DMS79 treated with DMSO at 0.1 percent for 48 hours (cell line): ENCODE data around the gene DDX41.
A peak's percentile ranks its signal among the peaks of the same experiment; 100 is the strongest.
"Not testable (repeated sequence)": the region's sequence is repeated elsewhere in the genome, so short reads cannot be mapped to it uniquely, and the experiment has no call there.

Experiments
- DNase-seq: peaks from one replicate; lab custom pipeline; 2025; lab: John Stamatoyannopoulos, UW

DDX41 gene

DNA sequence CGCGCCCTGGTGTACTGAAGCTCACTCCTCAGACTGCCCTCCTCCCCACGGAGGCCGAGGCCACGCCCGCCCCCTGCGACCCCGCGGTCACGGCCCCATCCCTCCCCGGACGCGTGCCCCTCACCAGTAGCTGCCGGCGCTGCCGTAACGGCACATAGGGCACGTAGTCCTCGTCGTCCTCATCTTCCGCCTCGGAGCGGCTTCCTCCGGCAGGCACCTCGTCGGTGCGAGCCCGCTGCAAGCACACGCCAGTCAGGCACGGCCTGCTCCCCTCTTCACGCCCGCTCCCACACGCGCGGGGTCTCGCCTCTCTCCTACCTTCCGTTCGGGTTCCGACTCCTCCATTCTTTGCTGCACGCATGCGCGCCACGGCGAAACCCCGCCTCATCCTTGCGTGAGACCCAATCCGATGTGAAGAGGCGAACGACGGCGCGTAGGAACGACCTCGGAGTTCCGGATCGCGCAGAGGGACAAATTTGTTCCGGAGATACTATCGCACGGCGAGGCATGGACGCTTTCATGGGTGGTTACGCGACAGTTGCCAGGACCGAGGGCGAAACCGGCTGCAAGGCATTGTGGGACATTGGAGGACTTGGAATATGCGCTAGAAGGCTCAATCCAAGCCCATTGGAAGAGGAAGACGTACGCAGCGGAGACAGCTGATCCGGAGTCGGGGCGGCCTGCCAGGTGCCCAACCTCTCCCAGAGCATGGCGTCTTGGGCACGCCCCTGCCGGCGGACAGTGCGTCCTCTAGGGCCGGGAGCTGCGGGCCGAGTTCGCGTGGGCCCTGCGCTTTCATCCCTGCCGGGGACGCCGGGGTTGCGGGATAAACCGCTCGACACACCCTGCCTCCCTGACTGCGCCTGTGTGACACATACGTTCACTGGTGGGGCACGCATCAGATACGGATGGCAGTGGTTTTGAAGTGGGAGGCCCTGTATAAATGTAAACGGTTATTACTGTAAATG is at the start of gene DDX41:
DDX41 (minus strand) TSS at position 361 of the 968 bp plus-strand sequence; CDS start at position 345, 16 bp downstream.
- peak; percentile 85 for DNase-seq

DNA sequence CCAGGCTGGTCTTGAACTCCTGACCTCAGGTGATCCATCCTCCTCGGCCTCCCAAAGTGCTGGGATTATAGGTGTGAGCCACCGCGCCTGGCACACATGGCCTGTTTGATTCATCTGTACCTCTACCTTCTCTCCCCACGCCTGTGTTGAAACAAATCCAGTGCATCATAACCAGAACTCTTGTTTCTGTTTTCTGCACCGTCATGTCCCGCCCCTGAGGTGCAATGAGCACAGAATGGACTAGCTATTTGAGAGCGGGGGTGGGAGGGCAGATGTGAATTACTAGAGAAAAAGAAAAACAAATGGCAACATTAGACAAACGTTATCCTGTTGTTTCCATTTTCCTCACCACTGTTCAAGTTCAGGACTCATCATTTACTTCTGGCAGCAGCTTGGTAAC is 48.3 kb upstream of the DDX41 start:
- DNase-seq = no peak

DNA sequence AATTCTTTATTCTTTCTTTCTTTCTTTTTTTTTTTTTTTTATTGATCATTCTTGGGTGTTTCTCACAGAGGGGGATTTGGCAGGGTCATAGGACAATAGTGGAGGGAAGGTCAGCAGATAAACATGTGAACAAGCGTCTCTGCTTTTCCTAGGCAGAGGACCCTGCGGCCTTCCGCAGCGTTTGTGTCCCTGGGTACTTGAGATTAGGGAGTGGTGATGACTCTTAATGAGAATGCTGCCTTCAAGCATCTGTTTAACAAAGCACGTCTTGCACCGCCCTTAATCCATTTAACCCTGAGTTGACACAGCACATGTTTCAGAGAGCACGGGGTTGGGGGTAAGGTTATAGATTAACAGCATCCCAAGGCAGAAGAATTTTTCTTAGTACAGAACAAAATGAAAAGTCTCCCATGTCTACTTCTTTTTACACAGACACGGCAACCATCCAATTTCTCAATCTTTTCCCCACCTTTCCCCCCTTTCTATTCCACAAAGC is 42.7 kb upstream of the DDX41 start:
- not testable (repeated sequence) for DNase-seq

DNA sequence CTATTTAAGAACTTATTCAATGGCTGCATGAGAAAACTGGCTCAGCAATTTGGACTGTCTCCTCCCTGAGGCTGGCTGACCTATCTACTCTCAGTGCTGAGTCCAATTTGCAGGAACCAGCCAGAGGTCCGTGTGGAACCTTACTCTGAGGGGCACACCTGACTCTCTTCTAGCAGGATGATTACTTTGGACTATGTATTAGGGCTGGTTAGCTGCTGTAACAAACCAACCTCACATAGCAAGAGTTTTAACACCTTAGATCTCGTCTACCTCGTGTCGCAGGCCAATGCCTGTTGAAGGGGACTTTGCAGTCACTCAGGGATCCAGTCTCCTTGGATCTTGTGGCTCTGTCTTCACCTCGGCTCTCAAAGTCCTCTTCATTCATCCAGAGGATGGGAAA is 41.0 kb upstream of the DDX41 start:
- DNase-seq = no peak

DNA sequence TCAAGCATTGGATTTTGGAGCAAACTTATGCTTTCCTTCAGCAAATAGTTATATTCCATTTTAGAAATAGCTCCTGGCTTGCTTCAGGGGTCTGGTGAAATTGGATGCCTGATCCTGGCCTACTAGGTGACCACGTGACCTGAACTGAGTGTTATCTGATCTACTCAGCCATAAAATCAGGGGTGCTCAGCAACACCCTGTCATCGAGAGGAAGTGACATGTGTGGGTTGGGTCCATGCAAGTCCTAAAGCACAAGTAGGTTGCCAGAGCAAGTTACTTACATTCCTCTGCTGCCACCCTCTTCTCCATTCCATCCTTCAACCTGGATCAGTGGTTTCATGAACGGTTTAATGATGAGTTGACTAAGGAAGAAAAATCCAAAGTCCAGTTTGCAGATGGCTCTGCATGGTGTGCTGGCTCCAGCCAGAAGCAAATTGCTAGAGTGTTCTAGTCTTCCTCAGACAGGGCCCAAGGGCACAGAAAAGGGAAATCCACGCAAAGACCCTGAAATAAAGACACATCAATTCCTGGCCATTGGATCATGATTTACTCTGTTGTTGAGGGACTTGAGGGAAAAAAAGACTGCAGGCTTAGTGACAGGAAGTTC is 40.4 kb upstream of the DDX41 start:
- no peak for DNase-seq

DNA sequence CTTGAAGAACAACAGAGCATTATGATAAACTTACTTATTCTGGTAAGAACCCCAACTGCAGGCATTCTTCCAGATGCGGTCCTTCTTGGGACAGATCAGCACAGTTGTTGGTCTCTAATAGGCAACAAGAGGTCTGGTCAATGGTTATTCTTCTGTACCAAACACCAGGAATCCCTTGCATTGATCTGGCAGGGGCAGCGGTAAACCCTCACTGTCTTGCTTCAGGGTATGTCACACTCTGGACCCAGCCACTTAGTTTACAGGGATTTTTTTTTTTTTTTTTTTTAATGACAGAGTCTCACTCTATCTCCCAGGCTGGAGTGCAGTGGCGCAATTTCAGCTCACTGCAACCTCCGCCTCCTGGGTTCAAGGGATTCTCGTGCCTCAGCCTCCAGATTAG is 38.9 kb upstream of the DDX41 start:
- no peak for DNase-seq

DNA sequence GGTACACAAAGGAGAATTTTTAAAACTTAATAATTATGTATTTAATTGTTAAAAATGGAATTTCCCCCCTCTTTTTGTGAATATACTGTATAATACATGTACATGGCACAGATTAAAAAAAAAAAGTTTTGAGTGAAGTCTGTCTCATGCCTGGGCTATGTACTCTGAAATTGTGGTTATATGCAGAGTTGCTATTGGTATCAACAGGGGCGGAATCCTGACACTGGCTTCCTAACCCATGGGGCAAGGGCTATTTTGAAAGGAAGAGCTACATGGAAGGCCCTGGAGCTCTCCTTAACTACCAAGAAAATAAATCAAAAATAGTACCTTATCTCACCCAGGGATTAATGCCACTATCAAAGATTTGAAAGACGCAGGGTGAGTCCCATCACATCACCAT is 38.5 kb upstream of the DDX41 start:
- DNase-seq = no peak

DNA sequence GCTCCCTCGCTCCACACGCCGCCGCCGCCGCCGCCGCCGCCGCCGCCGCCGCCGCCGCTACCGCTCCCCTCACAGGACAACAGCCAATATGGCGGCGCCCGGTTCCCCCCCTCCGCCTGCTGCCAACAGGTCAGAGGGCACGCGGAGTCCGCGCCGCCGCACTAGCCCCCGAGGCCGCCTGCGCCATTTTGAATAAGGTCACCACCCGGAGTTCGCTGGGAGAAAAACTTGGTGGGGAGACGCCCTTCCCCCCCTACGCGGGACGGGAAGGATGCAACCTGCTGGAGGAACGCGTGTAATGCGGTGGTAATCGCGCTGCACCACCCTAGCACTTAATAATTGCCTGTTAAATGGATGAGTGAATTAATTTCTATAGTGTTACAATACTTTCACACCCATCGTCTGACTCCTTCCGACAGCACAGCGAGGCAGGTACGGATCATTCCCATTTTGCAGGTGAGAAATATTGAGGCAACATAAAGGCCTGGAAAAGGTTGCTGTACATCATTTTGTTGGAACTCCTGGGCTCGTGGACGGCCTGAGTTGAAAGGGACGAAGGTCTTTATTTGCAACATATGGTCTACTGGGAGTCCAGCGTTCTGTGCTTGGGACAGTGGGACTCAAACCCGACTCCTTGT is 37.8 kb upstream of the DDX41 start, which contains the start of gene FAM193B:
FAM193B (minus strand) TSS at position 90 of the 638 bp plus-strand sequence. CDS start 105 bp downstream, outside the sequence.
- peak; percentile 55 for DNase-seq

DNA sequence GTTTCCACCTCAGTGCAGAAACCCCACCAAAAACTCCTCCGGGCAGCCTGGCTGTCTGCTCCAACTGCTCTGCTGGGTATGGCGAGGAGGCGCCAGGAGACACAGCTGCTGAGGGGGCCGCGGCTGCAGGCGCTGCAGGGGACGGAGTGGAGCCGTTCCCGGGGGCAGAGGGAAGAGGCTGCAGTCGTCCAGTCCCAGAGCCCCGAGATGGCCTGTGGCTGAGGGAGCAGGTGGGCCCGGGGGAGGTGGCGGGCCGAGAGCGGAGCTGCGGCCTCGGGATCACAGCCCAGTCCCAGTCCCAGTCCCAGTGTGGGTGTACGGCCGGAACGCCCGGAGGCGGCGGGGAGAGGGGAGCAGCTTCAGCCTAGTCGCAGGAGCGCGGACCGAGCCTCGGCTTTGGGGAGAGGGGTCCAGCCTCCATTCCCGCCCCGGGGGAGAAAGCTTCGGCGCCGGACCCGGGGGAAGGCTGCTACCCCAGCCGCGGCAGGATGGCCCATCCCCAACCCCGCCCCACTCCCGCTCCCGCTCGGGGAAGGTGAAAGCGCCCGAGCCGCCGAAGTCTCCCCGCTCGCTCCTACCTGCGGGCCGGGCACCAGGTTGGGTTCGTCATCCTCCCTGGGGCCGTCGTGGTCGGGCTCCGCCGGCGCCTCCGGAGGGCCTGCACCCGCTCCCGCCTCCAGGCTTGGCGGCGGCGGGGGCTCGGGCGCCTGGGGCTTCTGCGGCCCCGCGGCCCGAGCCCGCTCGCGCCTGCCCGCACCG is 37.1 kb upstream of the DDX41 start:
- no peak for DNase-seq

DNA sequence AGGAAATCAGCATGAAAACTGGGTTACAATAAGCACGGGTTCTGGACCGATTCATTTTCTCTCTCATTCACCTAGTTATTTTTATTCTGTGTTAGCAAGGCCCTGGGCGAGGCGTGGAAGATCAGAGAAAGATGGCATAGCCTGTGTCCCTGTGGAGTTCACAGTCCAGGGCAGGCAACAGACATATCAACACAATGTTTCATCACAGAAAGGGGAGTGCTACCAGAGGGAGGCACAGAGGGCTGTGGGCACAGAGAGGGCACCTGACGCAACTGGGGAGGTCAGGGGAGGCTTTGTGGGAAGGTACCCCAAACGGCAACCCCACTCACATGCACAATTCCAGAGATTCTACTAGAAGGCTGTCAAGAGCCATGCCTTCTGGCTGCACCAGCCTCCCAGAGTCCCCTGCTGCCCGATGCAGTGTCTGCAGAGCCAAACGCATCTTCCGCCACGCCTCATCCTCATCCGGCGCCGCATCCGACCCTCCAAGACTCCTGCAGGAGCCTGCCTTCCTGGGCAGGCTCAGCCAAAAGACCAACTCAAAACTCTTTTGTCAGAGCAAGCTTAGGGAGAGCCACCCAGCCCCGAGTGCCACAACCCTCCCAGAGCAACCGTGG is 36.2 kb upstream of the DDX41 start:
- no peak for DNase-seq

DNA sequence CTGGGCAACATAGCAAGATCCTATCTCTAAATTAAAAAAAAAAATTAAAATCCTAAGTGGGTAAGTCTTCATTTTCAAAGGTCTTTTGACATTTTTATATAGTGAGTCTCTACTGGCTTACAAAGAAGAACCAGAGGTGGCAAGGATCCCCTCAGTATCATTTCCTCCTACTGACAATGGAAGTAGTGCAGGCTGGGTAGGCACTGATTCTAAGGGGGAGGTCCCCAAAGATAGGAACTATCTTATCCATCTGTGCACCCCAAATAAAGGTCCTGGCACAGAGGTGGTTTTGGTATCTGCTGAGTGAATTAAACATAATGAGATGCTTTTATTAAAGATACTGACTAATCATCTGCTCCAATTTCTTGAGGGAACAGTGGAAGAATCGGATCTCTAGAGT is 33.4 kb upstream of the DDX41 start:
- no peak for DNase-seq

DNA sequence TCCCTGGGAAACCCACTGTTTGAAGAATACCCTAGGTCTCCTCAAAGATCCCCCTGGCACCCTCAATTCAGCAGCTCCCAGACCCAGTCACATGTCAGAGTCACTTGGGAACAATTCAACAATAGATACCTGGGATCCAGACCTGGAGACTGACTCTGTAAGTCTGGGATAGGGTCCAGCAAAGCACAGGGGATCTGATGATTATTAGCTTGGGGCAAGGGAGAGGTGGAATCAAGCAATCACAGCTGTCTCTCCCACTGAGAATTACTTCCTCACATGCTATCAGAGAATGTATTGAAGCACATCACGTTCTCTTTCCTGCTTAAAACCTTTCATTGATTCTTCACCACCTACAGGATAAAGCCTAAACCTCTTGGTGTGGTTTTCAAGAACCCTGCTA is 31.7 kb upstream of the DDX41 start:
- no peak for DNase-seq

DNA sequence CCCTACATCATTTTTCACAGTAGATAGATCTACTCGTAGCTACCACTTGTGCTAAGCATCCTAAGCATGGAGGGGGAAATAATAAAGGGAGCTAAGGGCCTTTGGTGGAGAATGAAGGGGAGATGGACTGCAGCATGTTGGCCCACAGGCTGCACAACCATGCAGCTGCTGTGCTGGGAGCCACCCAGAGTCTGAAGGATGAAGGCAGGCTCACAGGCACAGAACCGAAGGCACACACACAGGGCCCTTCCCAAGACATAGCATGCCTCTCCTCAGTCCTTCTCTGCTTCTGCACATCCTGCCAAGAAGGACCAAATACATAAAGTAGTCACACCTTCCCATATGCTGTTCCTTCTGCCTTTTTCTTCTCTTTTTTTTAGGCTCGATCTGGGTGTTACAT is 31.0 kb upstream of the DDX41 start:
- no peak for DNase-seq

DNA sequence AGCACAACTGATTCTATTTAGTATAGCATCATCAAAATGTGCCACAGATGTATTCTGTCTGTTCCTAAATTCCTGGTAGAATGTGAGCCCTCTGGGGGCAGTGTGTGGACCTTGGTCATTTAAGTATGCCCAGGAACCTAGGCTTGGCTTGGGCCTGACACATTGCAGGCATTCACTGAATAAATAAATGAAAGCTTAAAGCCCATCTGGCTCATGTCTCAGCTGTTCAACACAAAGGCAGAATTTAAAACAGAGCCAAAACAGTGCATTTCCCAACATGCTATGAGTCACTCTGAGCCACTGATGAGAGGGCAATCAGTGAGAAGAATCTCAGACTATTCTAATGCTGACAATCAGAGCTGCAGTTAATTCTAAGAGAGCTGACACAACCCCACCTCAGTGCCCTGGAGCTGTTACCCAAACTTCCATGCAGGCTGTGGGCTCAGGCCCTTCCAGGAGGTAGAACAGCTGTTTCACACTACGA is 29.5 kb upstream of the DDX41 start:
- no peak for DNase-seq

DNA sequence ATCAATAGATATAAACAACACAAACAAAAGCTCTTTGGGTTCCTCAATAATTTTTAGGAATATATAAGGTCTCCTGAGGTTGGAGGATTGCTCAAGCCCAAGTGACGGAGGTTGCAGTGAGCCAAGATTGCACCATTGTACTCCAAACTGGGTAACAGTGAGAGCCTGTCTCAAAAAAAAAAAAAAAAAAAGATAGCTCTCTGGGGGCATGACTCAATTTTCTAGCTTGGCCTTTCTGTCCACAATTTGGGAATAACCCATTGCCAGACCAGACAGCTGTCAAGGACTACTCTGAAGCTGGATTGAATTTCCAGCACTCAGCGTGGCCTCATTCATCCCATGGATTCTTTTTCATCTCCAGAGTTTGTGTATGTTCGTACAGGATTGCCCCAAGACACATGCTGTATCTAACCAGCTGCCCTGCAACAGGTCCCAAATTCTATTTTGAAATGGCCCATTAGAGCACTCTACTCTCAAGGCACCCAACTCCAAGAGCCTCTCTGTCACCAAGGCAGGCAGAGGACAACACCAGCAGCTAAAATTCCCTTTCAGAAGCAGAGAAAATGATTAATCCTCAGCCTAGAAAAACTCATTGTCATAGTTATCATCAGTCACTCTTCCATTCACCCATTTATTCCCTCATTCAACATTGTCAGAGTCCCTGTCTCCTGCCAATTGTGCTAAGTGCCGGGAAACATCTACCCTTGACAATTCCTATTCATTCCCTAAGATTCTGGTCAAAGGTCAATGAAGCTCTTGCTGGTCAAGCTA is 28.9 kb upstream of the DDX41 start:
- DNase-seq = no peak

DNA sequence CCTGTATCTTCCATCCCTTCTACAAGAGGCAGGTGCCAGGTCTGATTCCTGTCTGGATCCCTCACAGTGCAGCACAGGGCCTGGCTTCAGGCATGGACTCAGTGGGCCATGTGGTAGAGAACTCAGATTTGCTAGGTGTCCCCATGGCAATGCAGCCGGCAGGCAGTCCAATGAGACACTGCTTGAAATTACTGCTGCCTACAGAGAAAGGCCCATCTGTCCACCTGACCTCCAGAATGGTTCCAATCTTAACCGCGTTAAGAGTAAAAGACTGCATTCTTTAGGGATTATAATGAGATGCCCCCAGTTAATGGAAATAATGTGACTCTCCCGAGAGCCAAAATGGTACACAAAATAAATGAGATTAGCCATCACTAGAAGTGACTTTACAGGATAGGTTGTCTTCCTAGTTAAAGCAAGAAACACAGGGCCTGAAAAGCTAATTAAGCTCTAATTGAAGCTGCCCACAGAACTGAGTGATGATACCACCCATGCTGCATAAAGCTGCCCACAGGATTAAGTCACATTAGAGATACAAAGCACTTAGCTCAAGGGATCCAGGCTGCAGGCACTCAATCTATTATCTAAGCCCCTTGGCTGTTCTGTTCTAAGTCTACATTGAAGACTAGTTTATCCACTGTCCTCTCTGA is 26.2 kb upstream of the DDX41 start:
- no peak for DNase-seq

DNA sequence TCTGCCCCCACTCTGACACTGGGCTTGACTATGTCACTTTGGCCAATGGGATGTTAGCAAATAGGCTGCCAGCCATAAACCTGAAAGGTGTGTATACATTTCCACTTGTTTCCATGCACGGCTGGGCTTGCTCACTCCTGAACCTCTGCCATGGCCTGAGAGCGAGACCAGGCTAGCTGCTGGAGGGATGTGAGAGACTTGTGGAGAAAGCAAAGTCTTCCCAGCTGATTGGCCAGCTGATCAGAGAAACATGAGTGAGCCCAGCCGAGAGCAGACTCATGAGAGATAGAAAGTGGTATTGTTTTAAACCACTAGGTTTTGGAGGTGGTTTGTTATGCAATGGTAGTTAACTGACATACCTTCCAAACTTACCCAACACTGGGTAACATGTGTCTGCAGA is 23.7 kb upstream of the DDX41 start:
- DNase-seq = no peak

DNA sequence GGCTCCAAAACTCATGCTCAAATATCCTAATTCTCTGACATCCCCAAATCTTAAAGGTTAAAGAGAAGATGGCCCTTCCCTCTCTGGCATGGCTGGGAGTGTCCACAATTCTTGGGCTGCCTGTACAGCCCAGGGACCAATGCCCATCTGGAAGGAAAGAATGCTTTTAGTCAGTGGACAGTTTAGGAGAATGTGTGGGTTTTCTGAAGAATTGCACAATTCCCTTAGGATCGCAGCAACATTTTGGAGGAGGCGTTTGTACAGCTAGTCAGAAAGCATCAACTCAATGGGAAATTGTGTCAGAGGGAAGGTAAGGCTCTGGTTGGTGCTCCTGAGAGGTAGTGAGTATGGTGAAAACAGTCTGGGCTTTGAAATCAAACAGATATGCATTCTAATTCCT is 22.6 kb upstream of the DDX41 start:
- DNase-seq = no peak

DNA sequence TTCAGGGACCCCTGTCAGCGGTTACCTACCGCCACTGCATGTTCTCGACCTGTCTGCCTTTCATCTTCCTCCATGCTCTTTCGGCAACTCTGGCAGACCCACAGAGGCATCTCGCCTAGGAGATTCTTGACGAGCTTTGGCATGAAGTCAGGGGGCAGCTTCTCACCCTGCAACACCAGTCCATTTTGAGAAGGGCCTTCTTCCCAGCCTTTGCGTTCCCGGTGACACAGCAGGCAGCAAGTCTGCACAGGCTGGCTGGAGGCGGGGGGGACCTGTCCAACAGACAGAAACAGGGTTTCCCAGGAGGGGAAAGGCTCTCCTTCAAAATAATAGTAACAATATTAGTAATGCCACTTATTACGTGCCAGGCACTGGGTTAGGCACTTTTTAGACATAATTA is 22.1 kb upstream of the DDX41 start:
- no peak for DNase-seq
